GM12892 (cell line): ENCODE measurements around the gene PSD2.

ENCODE experiments used
- POLR2A ChIP-seq: IDR thresholded peaks from 2 replicates; pipeline ENCODE4 v1.6.1; 2011; ENCODE audit warnings: low read depth, low read length, control low read depth
- POLR2AphosphoS5 ChIP-seq: IDR thresholded peaks from 2 replicates; pipeline ENCODE4 v1.6.1; 2011; ENCODE audit warnings: low read depth, low read length, control low read depth

- TF ChIP-seq POLR2A, result no peak
- TF ChIP-seq POLR2AphosphoS5, result no peak
Measured at GRCh38 chr5:139854029-139854605, 58.5 kb downstream of the PSD2 start.
